Caco-2 (cell line): Measurements from ENCODE around the gene GPC6. TPM values are rescaled to one million over a fixed set of nuclear protein-coding genes. Genes with fewer than 3 reads are reported as not detected.

Source experiments
- BruUV-seq: library from RNA; stranded (reverse); fragments of 400-500 nt; replicated peaks from 2 replicates; lab custom pipeline; 2021; lab: Mats Ljungman, UMichigan
- CTCF ChIA-PET: fragments of 300-600 bp; sonication (Branson Sonifier 250); formaldehyde crosslinking; loops from one replicate; lab custom pipeline; 2022; ENCODE audit warnings: antibody characterized with exemption; lab: Charles Lee
- POLR2A ChIA-PET: fragments of 300-600 bp; sonication (Branson Sonifier 250); formaldehyde crosslinking; loops from one replicate; lab custom pipeline; 2022; ENCODE audit warnings: antibody characterized with exemption; lab: Charles Lee
- DNase-seq, 2 experiments: peaks; one replicate each; pipeline versions ENCODE4 v3.0.0 to v3.0.0-alpha.2; 2020 to 2022
- H3K27me3 ChIP-seq: replicated peaks from 2 replicates; pipeline ENCODE4 v1.6.0; 2011; ENCODE audit warnings: low read length; ENCODE audit not compliant: control insufficient read depth, insufficient read depth
- H3K36me3 ChIP-seq: 2 replicates; pipeline ENCODE4 v1.5.1; 2011; ENCODE audit warnings: low read length; ENCODE audit not compliant: control insufficient read depth, insufficient read depth
- H3K4me1 ChIP-seq: fragments of 250-450 bp; sonication (Bioruptor Pico); 2 replicates; pipeline ENCODE4 v1.5.1; 2020; ENCODE audit warnings: mild to moderate bottlenecking
- H3K4me3 ChIP-seq: 2 replicates; pipeline ENCODE4 v1.5.1; 2011; ENCODE audit warnings: low read depth, mild to moderate bottlenecking, control low read depth, low read length
- H3K9me3 ChIP-seq: fragments of 250-450 bp; sonication (Bioruptor Pico); 2 replicates; pipeline ENCODE4 v1.5.1; 2020; ENCODE audit warnings: mild to moderate bottlenecking, moderate library complexity
- H3K27ac Mint-ChIP-seq: one replicate; pipeline ENCODE4 v1.8.0; 2022; ENCODE audit warnings: mixed read lengths; ENCODE audit not compliant: unreplicated experiment
- H3K27me3 Mint-ChIP-seq: one replicate; pipeline ENCODE4 v1.8.0; 2022; ENCODE audit warnings: mixed read lengths; ENCODE audit not compliant: insufficient read depth, unreplicated experiment
- H3K36me3 Mint-ChIP-seq: one replicate; pipeline ENCODE4 v1.8.0; 2022; ENCODE audit warnings: mild to moderate bottlenecking, mixed read lengths; ENCODE audit not compliant: insufficient read depth, unreplicated experiment
- H3K4me1 Mint-ChIP-seq: one replicate; pipeline ENCODE4 v1.8.0; 2022; ENCODE audit warnings: low read depth, mixed read lengths; ENCODE audit not compliant: unreplicated experiment
- H3K4me3 Mint-ChIP-seq: one replicate; pipeline ENCODE4 v1.8.0; 2022; ENCODE audit warnings: mild to moderate bottlenecking, moderate library complexity, mixed read lengths; ENCODE audit not compliant: unreplicated experiment
- H3K9me3 Mint-ChIP-seq: one replicate; pipeline ENCODE4 v1.8.0; 2022; ENCODE audit warnings: mixed read lengths; ENCODE audit not compliant: unreplicated experiment
- CTCF ChIP-seq, 2 experiments: fragments of 200-600 bp in 1 of 2; IDR thresholded peaks; 1 replicate in 1 of 2; 2 replicates in 1 of 2; pipeline versions ENCODE4 v1.5.1 to v1.8.0; 2011 to 2022; ENCODE audit warnings: antibody characterized with exemption in 1 of 2, control low read depth in 1 of 2, inconsistent platforms in 1 of 2, low read depth in 1 of 2, low read length in 1 of 2, mild to moderate bottlenecking in 1 of 2, moderate library complexity in 1 of 2; ENCODE audit not compliant: insufficient read depth in 1 of 2, severe bottlenecking in 1 of 2, unreplicated experiment in 1 of 2
- intact Hi-C: fragments of 100-400 bp; cut with micrococcal nuclease; formaldehyde crosslinking; loops from one replicate; pipeline ENCODE4 v1.10.0; 2022; ENCODE audit not compliant: unreplicated experiment
- total RNA-seq: library from RNA; stranded (reverse); gene quantifications from 2 replicates; pipeline ENCODE4 v1.2.3, GENCODE V29; 2022

The GPC6 gene
- total RNA-seq, 1 experiment from 2014 or later, result 0.16 TPM

- H3K27me3 ChIP-seq, result no peaks in the 10 kb centered on the region
- POLR2A ChIA-PET, result no interaction called here
- no peak for TF ChIP-seq CTCF (IDR thresholded peaks at IDR 0.05; ENCODE audit: insufficient read depth in 1 of 2, low read depth in 1 of 2, low read length in 1 of 2, severe bottlenecking in 1 of 2, unreplicated experiment in 1 of 2)
- CTCF ChIA-PET, result no interaction called here
- no peaks in the 10 kb centered on the region for H3K36me3 ChIP-seq
- no peaks in the 10 kb centered on the region for H3K4me1 Mint-ChIP-seq
- H3K4me3 Mint-ChIP-seq, result no peak overlapping the region
- H3K27ac Mint-ChIP-seq, result no peak overlapping the region
- H3K4me1 ChIP-seq, result 0 out of 2 replicates have a peak, but pooled peaks cover 3% of the 10 kb centered on the region
- no peaks in the 10 kb centered on the region for H3K27me3 Mint-ChIP-seq
- H3K9me3 ChIP-seq, result no peaks in the 10 kb centered on the region
- BruUV-seq, result no TSS peak
- H3K36me3 Mint-ChIP-seq, result no peaks in the 10 kb centered on the region
- no peak overlapping the region for H3K4me3 ChIP-seq
- DNase-seq, result no peak
- no peaks in the 10 kb centered on the region for H3K9me3 Mint-ChIP-seq
- intact Hi-C loops, result no loop called here
These were observed 459.3 kb downstream of the GPC6 start for GRCh38 chr13:93685900-93686299.

GRCh38 chr13:93686399-93686798 is 459.8 kb downstream of the GPC6 start:
- TF ChIP-seq CTCF (IDR thresholded peaks at IDR 0.05; ENCODE audit: insufficient read depth in 1 of 2, low read depth in 1 of 2, low read length in 1 of 2, severe bottlenecking in 1 of 2, unreplicated experiment in 1 of 2), result no peak
- Histone ChIP-seq H3K36me3 (no peaks in the 10 kb centered on the region), H3K4me3 (no peak overlapping the region), H3K27me3 (no peaks in the 10 kb centered on the region), H3K9me3 (no peaks in the 10 kb centered on the region), H3K4me1 (no peaks in the 10 kb centered on the region)
- no peaks in the 10 kb centered on the region for H3K9me3 Mint-ChIP-seq
- no peaks in the 10 kb centered on the region for H3K36me3 Mint-ChIP-seq
- no peaks in the 10 kb centered on the region for H3K27me3 Mint-ChIP-seq
- no peaks in the 10 kb centered on the region for H3K4me1 Mint-ChIP-seq
- no TSS peak for BruUV-seq
- DNase-seq, result no peak
- ChIA-PET CTCF (no interaction called here), POLR2A (no interaction called here)
- no peak overlapping the region for H3K27ac Mint-ChIP-seq
- intact Hi-C loops, result no loop called here
- no peak overlapping the region for H3K4me3 Mint-ChIP-seq

- Mint-ChIP-seq H3K9me3 (no peaks in the 10 kb centered on the region), H3K27me3 (no peaks in the 10 kb centered on the region), H3K36me3 (no peaks in the 10 kb centered on the region), H3K27ac (no peak overlapping the region), H3K4me3 (no peak overlapping the region), H3K4me1 (no peaks in the 10 kb centered on the region)
- no peak for TF ChIP-seq CTCF (IDR thresholded peaks at IDR 0.05; ENCODE audit: insufficient read depth in 1 of 2, low read depth in 1 of 2, low read length in 1 of 2, severe bottlenecking in 1 of 2, unreplicated experiment in 1 of 2)
- ChIA-PET POLR2A (no interaction called here), CTCF (no interaction called here)
- Histone ChIP-seq H3K36me3 (no peaks in the 10 kb centered on the region), H3K27me3 (no peaks in the 10 kb centered on the region), H3K4me1 (no peaks in the 10 kb centered on the region), H3K4me3 (no peak overlapping the region), H3K9me3 (no peaks in the 10 kb centered on the region)
- BruUV-seq, result no TSS peak
- DNase-seq, result no peak
- intact Hi-C loops, result no loop called here
These were observed 460.7 kb downstream of the GPC6 start for GRCh38 chr13:93687261-93687660.
